ENCODE data around the gene CYP46A1.
A peak's percentile ranks its signal among the peaks of the same experiment; 100 is the strongest.

The CYP46A1 gene

GRCh38 chr14:99674776-99675381, 9.2 kb upstream of the CYP46A1 start:
- H3K9me3 Mint-ChIP-seq = peaks cover 7% of the 10 kb centered on the region
- DNase-seq = no peak
- CTCF ChIA-PET = no interaction called here
- H3K4me3 Mint-ChIP-seq = no peak overlapping the region
- peaks cover 56% of the 10 kb centered on the region for H3K27me3 Mint-ChIP-seq
- H3K4me1 Mint-ChIP-seq = peaks cover 21% of the 10 kb centered on the region
- H3K27ac Mint-ChIP-seq = no peak overlapping the region
- no peaks in the 10 kb centered on the region for H3K36me3 Mint-ChIP-seq

- CTCF ChIA-PET = no interaction called here
- no peaks in the 10 kb centered on the region for H3K36me3 Mint-ChIP-seq
- H3K4me1 Mint-ChIP-seq = peaks cover 21% of the 10 kb centered on the region
- DNase-seq = no peak
- peaks cover 7% of the 10 kb centered on the region for H3K9me3 Mint-ChIP-seq
- peaks cover 56% of the 10 kb centered on the region for H3K27me3 Mint-ChIP-seq
- H3K4me3 Mint-ChIP-seq = no peak overlapping the region
- no peak overlapping the region for H3K27ac Mint-ChIP-seq
Measured at GRCh38 chr14:99675382-99675835, 8.7 kb upstream of the CYP46A1 start.

GRCh38 chr14:99675951-99676350, 8.1 kb upstream of the CYP46A1 start:
- no peak for DNase-seq
- H3K4me1 Mint-ChIP-seq = peaks cover 21% of the 10 kb centered on the region
- no peaks in the 10 kb centered on the region for H3K36me3 Mint-ChIP-seq
- peaks cover 52% of the 10 kb centered on the region for H3K27me3 Mint-ChIP-seq
- CTCF ChIA-PET = no interaction called here
- no peak overlapping the region for H3K4me3 Mint-ChIP-seq
- peaks cover 7% of the 10 kb centered on the region for H3K9me3 Mint-ChIP-seq
- no peak overlapping the region for H3K27ac Mint-ChIP-seq

GRCh38 chr14:99676657-99677056, 7.4 kb upstream of the CYP46A1 start:
- H3K4me3 Mint-ChIP-seq = no peak overlapping the region
- H3K36me3 Mint-ChIP-seq = no peaks in the 10 kb centered on the region
- no peak for DNase-seq
- no peak overlapping the region for H3K27ac Mint-ChIP-seq
- H3K9me3 Mint-ChIP-seq = peaks cover 7% of the 10 kb centered on the region
- CTCF ChIA-PET = no interaction called here
- peaks cover 21% of the 10 kb centered on the region for H3K4me1 Mint-ChIP-seq
- H3K27me3 Mint-ChIP-seq = peaks cover 47% of the 10 kb centered on the region

GRCh38 chr14:99677231-99678140, 6.6 kb upstream of the CYP46A1 start:
- peaks cover 43% of the 10 kb centered on the region for H3K27me3 Mint-ChIP-seq
- H3K36me3 Mint-ChIP-seq = no peaks in the 10 kb centered on the region
- peaks cover 7% of the 10 kb centered on the region for H3K9me3 Mint-ChIP-seq
- no peak overlapping the region for H3K27ac Mint-ChIP-seq
- H3K4me3 Mint-ChIP-seq = no peak overlapping the region
- peaks cover 20% of the 10 kb centered on the region for H3K4me1 Mint-ChIP-seq
- CTCF ChIA-PET = no interaction called here
- no peak for DNase-seq

GRCh38 chr14:99678198-99678597, 5.9 kb upstream of the CYP46A1 start:
- CTCF ChIA-PET = no interaction called here
- H3K9me3 Mint-ChIP-seq = peaks cover 7% of the 10 kb centered on the region
- DNase-seq = no peak
- H3K27ac Mint-ChIP-seq = no peak overlapping the region
- no peak overlapping the region for H3K4me3 Mint-ChIP-seq
- no peaks in the 10 kb centered on the region for H3K36me3 Mint-ChIP-seq
- H3K4me1 Mint-ChIP-seq = peaks cover 18% of the 10 kb centered on the region
- H3K27me3 Mint-ChIP-seq = peaks cover 47% of the 10 kb centered on the region

GRCh38 chr14:99679111-99679510, 5.0 kb upstream of the CYP46A1 start:
- CTCF ChIA-PET = no interaction called here

GRCh38 chr14:99679543-99679942, 4.6 kb upstream of the CYP46A1 start:
- CTCF ChIA-PET = interaction anchor here (0.8 to 1.0 kb wide), 3 partner anchors 17 to 191 kb away, joined by 3 to 4 read pairs (median 3); no protein-coding TSS in a partner anchor
- no peaks in the 10 kb centered on the region for H3K36me3 Mint-ChIP-seq
- H3K27me3 Mint-ChIP-seq = peaks cover 46% of the 10 kb centered on the region
- peaks cover 7% of the 10 kb centered on the region for H3K9me3 Mint-ChIP-seq
- H3K4me1 Mint-ChIP-seq = peaks cover 20% of the 10 kb centered on the region
- no peak for DNase-seq
- H3K4me3 Mint-ChIP-seq = no peak overlapping the region
- no peak overlapping the region for H3K27ac Mint-ChIP-seq

More at GRCh38 chr14:99679111-99679510, 5.0 kb upstream of the CYP46A1 start:
- DNase-seq = no peak
- Mint-ChIP-seq H3K27ac (no peak overlapping the region), H3K4me3 (no peak overlapping the region), H3K9me3 (peaks cover 7% of the 10 kb centered on the region), H3K27me3 (peaks cover 51% of the 10 kb centered on the region), H3K36me3 (no peaks in the 10 kb centered on the region), H3K4me1 (peaks cover 20% of the 10 kb centered on the region)

- Mint-ChIP-seq H3K9me3 (peaks cover 7% of the 10 kb centered on the region), H3K36me3 (no peaks in the 10 kb centered on the region), H3K4me3 (no peak overlapping the region), H3K4me1 (peaks cover 20% of the 10 kb centered on the region), H3K27me3 (peaks cover 46% of the 10 kb centered on the region), H3K27ac (no peak overlapping the region)
- DNase-seq = no peak
- CTCF ChIA-PET = interaction anchor here (0.5 to 1.0 kb wide), 4 partner anchors 17 to 191 kb away, joined by 3 to 4 read pairs (median 3); no protein-coding TSS in a partner anchor
Measured at GRCh38 chr14:99679996-99680395, 4.1 kb upstream of the CYP46A1 start.

- Mint-ChIP-seq H3K4me3 (no peak overlapping the region), H3K27me3 (peaks cover 46% of the 10 kb centered on the region), H3K4me1 (peaks cover 21% of the 10 kb centered on the region), H3K9me3 (peaks cover 7% of the 10 kb centered on the region), H3K27ac (no peak overlapping the region), H3K36me3 (no peaks in the 10 kb centered on the region)
- no peak for DNase-seq
- CTCF ChIA-PET = interaction anchor here (2.4 kb wide), 1 partner anchor 12 kb away, joined by 5 read pairs; no protein-coding TSS in a partner anchor
Measured at GRCh38 chr14:99681101-99681831, 2.8 kb upstream of the CYP46A1 start.

GRCh38 chr14:99681832-99682148, 2.3 kb upstream of the CYP46A1 start:
- CTCF ChIA-PET = interaction anchor here (2.4 kb wide), 1 partner anchor 12 kb away, joined by 5 read pairs; no protein-coding TSS in a partner anchor
- Mint-ChIP-seq H3K27ac (no peak overlapping the region), H3K27me3 (peaks cover 46% of the 10 kb centered on the region), H3K36me3 (no peaks in the 10 kb centered on the region), H3K9me3 (peaks cover 7% of the 10 kb centered on the region), H3K4me3 (peak overlapping the region; percentile 42), H3K4me1 (peaks cover 15% of the 10 kb centered on the region)
- DNase-seq = no peak

- Mint-ChIP-seq H3K27ac (peak overlapping the region; percentile 89), H3K9me3 (peaks cover 3% of the 10 kb centered on the region), H3K36me3 (no peaks in the 10 kb centered on the region), H3K4me3 (peak overlapping the region; percentile 90), H3K27me3 (peaks cover 56% of the 10 kb centered on the region), H3K4me1 (peaks cover 17% of the 10 kb centered on the region)
- DNase-seq = peak; percentile 88
- CTCF ChIA-PET = interaction anchor here (1.0 to 2.4 kb wide), 7 partner anchors 13 to 205 kb away, joined by 3 to 5 read pairs (median 5); no protein-coding TSS in a partner anchor
Measured at GRCh38 chr14:99682809-99683618, 1.1 kb upstream of the CYP46A1 start.

- peaks cover 20% of the 10 kb centered on the region for H3K4me1 Mint-ChIP-seq
- no peaks in the 10 kb centered on the region for H3K9me3 Mint-ChIP-seq
- no peaks in the 10 kb centered on the region for H3K36me3 Mint-ChIP-seq
- H3K27me3 Mint-ChIP-seq = peaks cover 66% of the 10 kb centered on the region
- H3K4me3 Mint-ChIP-seq = no peak overlapping the region
- CTCF ChIA-PET = interaction anchor here (0.8 kb wide), 2 partner anchors 32 to 201 kb away, joined by 3 to 4 read pairs; no protein-coding TSS in a partner anchor
- DNase-seq = no peak
- no peak overlapping the region for H3K27ac Mint-ChIP-seq
Measured at GRCh38 chr14:99684410-99684934, 374 bp downstream of the CYP46A1 start.
